GM12892 (cell line): ENCODE results near the gene FCMR.

ENCODE experiments used
- POLR2A ChIP-seq: IDR thresholded peaks from 2 replicates; pipeline ENCODE4 v1.6.1; 2011; ENCODE audit warnings: low read depth, low read length, control low read depth
- POLR2AphosphoS5 ChIP-seq: IDR thresholded peaks from 2 replicates; pipeline ENCODE4 v1.6.1; 2011; ENCODE audit warnings: low read depth, low read length, control low read depth
- TAF1 ChIP-seq: IDR thresholded peaks from 2 replicates; pipeline ENCODE4 v1.6.1; 2011; ENCODE audit warnings: low read depth, mild to moderate bottlenecking, control low read depth, low read length, borderline replicate concordance

- TF ChIP-seq POLR2A (no peak), POLR2AphosphoS5 (no peak), TAF1 (no peak)
Observed at GRCh38 chr1:206913766-206914537, 7.8 kb downstream of the FCMR start.
